OCI-LY1 (cell line): ENCODE results near the gene TANGO6.

Source experiments
- CTCF ChIP-seq: fragments of 200-600 bp; sonication (generic), shearing (Covaris generic); IDR thresholded peaks from 2 replicates; pipeline ENCODE4 v1.5.1; 2017; ENCODE audit warnings: mild to moderate bottlenecking, antibody characterized with exemption, low read length, moderate library complexity, mixed read lengths
- EZH2 ChIP-seq: fragments of 200-600 bp; sonication (generic), shearing (Covaris generic); IDR thresholded peaks from 2 replicates; pipeline ENCODE4 v1.8.0; 2017; ENCODE audit warnings: borderline replicate concordance, mixed run types, mild to moderate bottlenecking, antibody characterized with exemption, low read length, moderate library complexity, mixed read lengths

GRCh38 chr16:69093974-69094373 lies 250.6 kb downstream of the TANGO6 start:
- TF ChIP-seq CTCF (no peak), EZH2 (no peak)
